ENCODE results near the gene NPSR1. TPM values are rescaled to one million over a fixed set of nuclear protein-coding genes. Genes with fewer than 3 reads are reported as not detected.

NPSR1 gene
- total RNA-seq, 1 donor from 2014 or later = not detected

- intact Hi-C loops (cut with micrococcal nuclease) = no loop called here
Observed at GRCh38 chr7:34756691-34757090, 98.7 kb downstream of the NPSR1 start.

GRCh38 chr7:34757570-34758110, 99.6 kb downstream of the NPSR1 start:
- Histone ChIP-seq H3K27ac (replicated peaks) (no peak overlapping the region), H3K4me1 (no peaks in the 10 kb centered on the region), H3K4me3 (no peak overlapping the region), H3K27me3 (ENCODE audit: low read depth) (no peaks in the 10 kb centered on the region), H3K9me3 (replicated peaks) (no peaks in the 10 kb centered on the region), H3K36me3 (no peaks in the 10 kb centered on the region)
- DNase-seq = no peak
- TF ChIP-seq CTCF (IDR thresholded peaks at IDR 0.05; ENCODE audit: borderline replicate concordance) = no peak
- intact Hi-C loops (cut with micrococcal nuclease) = no loop called here

More at GRCh38 chr7:34756691-34757090, 98.7 kb downstream of the NPSR1 start:
- no peaks in the 10 kb centered on the region for H3K36me3 ChIP-seq
- no peak for DNase-seq
- H3K4me1 ChIP-seq = no peaks in the 10 kb centered on the region
- no peak overlapping the region for H3K27ac ChIP-seq (replicated peaks)
- H3K27me3 ChIP-seq (ENCODE audit: low read depth) = no peaks in the 10 kb centered on the region
- H3K9me3 ChIP-seq (replicated peaks) = no peaks in the 10 kb centered on the region
- no peak overlapping the region for H3K4me3 ChIP-seq
- TF ChIP-seq CTCF (IDR thresholded peaks at IDR 0.05; ENCODE audit: borderline replicate concordance) = no peak

GRCh38 chr7:34758111-34758601, 100.1 kb downstream of the NPSR1 start:
- intact Hi-C loops (cut with micrococcal nuclease) = no loop called here
- H3K27me3 ChIP-seq (ENCODE audit: low read depth) = no peaks in the 10 kb centered on the region
- no peak overlapping the region for H3K27ac ChIP-seq (replicated peaks)
- H3K4me1 ChIP-seq = no peaks in the 10 kb centered on the region
- no peaks in the 10 kb centered on the region for H3K36me3 ChIP-seq
- TF ChIP-seq CTCF (IDR thresholded peaks at IDR 0.05; ENCODE audit: borderline replicate concordance) = no peak
- H3K4me3 ChIP-seq = no peak overlapping the region
- no peak for DNase-seq
- no peaks in the 10 kb centered on the region for H3K9me3 ChIP-seq (replicated peaks)

- peak; percentile 64 for TF ChIP-seq CTCF (IDR thresholded peaks at IDR 0.05; ENCODE audit: borderline replicate concordance)
- Histone ChIP-seq H3K36me3 (no peaks in the 10 kb centered on the region), H3K4me1 (no peaks in the 10 kb centered on the region), H3K27ac (replicated peaks) (no peak overlapping the region), H3K4me3 (no peak overlapping the region), H3K27me3 (ENCODE audit: low read depth) (no peaks in the 10 kb centered on the region), H3K9me3 (replicated peaks) (no peaks in the 10 kb centered on the region)
- no peak for DNase-seq
- intact Hi-C loops (cut with micrococcal nuclease) = no loop called here
Observed at GRCh38 chr7:34759477-34760125, 101.6 kb downstream of the NPSR1 start.

- H3K36me3 ChIP-seq = no peaks in the 10 kb centered on the region
- H3K27ac ChIP-seq (replicated peaks) = no peak overlapping the region
- TF ChIP-seq CTCF (IDR thresholded peaks at IDR 0.05; ENCODE audit: borderline replicate concordance) = no peak
- intact Hi-C loops (cut with micrococcal nuclease) = no loop called here
- no peak for DNase-seq
- H3K4me1 ChIP-seq = no peaks in the 10 kb centered on the region
- no peak overlapping the region for H3K4me3 ChIP-seq
- H3K9me3 ChIP-seq (replicated peaks) = no peaks in the 10 kb centered on the region
- H3K27me3 ChIP-seq (ENCODE audit: low read depth) = no peaks in the 10 kb centered on the region
Observed at GRCh38 chr7:34760271-34760670, 102.3 kb downstream of the NPSR1 start.
